IMR-90 (cell line): Measurements from ENCODE around the gene ZNF783. TPM values are rescaled to one million over a fixed set of nuclear protein-coding genes. Genes with fewer than 3 reads are reported as not detected.

ENCODE experiments used
- ATAC-seq: fragments of 200-7000 bp; cut with Tn5 transposase; 2 replicates; pipeline ENCODE4 v1.9.1; 2020; ENCODE audit warnings: low read depth, mild to moderate bottlenecking, moderate library complexity
- BruUV-seq: library from RNA; stranded (reverse); fragments of 400-500 nt; replicated peaks from 2 replicates; lab custom pipeline; 2021; lab: Mats Ljungman, UMichigan
- CTCF ChIA-PET: fragments of 300-600 bp; formaldehyde crosslinking; extraction: SDS; loops from one replicate; lab custom pipeline; 2021; ENCODE audit warnings: antibody characterized with exemption; lab: Yijun Ruan, JAX
- POLR2A ChIA-PET: fragments of 300-600 bp; sonication (Branson Sonifier 250); formaldehyde crosslinking; loops from one replicate; lab custom pipeline; 2022; ENCODE audit warnings: antibody characterized with exemption; ENCODE audit not compliant: unreplicated experiment; lab: Charles Lee
- DNase-seq: peaks from one replicate; pipeline ENCODE4 v3.0.0; 2013
- H2AFZ ChIP-seq: replicated peaks from 2 replicates; pipeline ENCODE3; 2013; ENCODE audit warnings: low read length, mild to moderate bottlenecking; ENCODE audit not compliant: poor library complexity
- H2AK5ac ChIP-seq: 2 replicates; pipeline ENCODE4 v1.6.1; 2013; ENCODE audit warnings: low read depth, low read length, inconsistent platforms
- H2AK9ac ChIP-seq: replicated peaks from 2 replicates; pipeline ENCODE3; 2013; ENCODE audit warnings: mild to moderate bottlenecking, low read depth, low read length, moderate library complexity; ENCODE audit not compliant: poor library complexity
- H2BK120ac ChIP-seq: 2 replicates; pipeline ENCODE4 v1.6.1; 2013; ENCODE audit warnings: low read depth, low read length, inconsistent platforms
- H2BK15ac ChIP-seq: 3 replicates; pipeline ENCODE4 v1.6.1; 2013; ENCODE audit warnings: low read depth, low read length, inconsistent platforms
- H2BK20ac ChIP-seq: 2 replicates; pipeline ENCODE4 v1.6.1; 2013; ENCODE audit warnings: low read depth, mild to moderate bottlenecking, inconsistent platforms, low read length, moderate library complexity
- H2BK5ac ChIP-seq: 2 replicates; pipeline ENCODE4 v1.6.1; 2013; ENCODE audit warnings: mild to moderate bottlenecking, low read depth, low read length, inconsistent platforms; ENCODE audit not compliant: poor library complexity, severe bottlenecking
- H3K14ac ChIP-seq: replicated peaks from 2 replicates; pipeline ENCODE4 v1.6.1; 2013; ENCODE audit warnings: low read depth, low read length, inconsistent platforms
- H3K18ac ChIP-seq: 2 replicates; pipeline ENCODE4 v1.6.1; 2013; ENCODE audit warnings: low read depth, low read length, control low read depth
- H3K23ac ChIP-seq: 2 replicates; pipeline ENCODE4 v1.6.1; 2013; ENCODE audit warnings: low read depth, low read length, inconsistent platforms
- H3K27ac ChIP-seq: 2 replicates; pipeline ENCODE4 v1.5.1; 2013; ENCODE audit warnings: mild to moderate bottlenecking, control low read depth, low read length; ENCODE audit not compliant: insufficient read depth
- H3K27me3 ChIP-seq: 2 replicates; pipeline ENCODE4 v1.6.1; 2013; ENCODE audit warnings: low read length; ENCODE audit not compliant: control insufficient read depth, insufficient read depth
- H3K36me3 ChIP-seq: 2 replicates; pipeline ENCODE4 v1.6.1; 2013; ENCODE audit warnings: low read length, mixed read lengths; ENCODE audit not compliant: control insufficient read depth, insufficient read depth
- H3K4ac ChIP-seq: 2 replicates; pipeline ENCODE4 v1.6.1; 2013; ENCODE audit warnings: low read depth, low read length, inconsistent platforms
- H3K4me1 ChIP-seq: 2 replicates; pipeline ENCODE4 v1.6.1; 2013; ENCODE audit warnings: low read length, mixed read lengths; ENCODE audit not compliant: control insufficient read depth, insufficient read depth
- H3K4me2 ChIP-seq: 2 replicates; pipeline ENCODE4 v1.6.1; 2013; ENCODE audit warnings: low read depth, mild to moderate bottlenecking, control low read depth, low read length, moderate library complexity
- H3K4me3 ChIP-seq: 2 replicates; pipeline ENCODE4 v1.5.1; 2013; ENCODE audit warnings: low read depth, mild to moderate bottlenecking, control low read depth, low read length, moderate library complexity; ENCODE audit not compliant: insufficient read depth
- H3K56ac ChIP-seq: 2 replicates; pipeline ENCODE4 v1.6.1; 2013; ENCODE audit warnings: low read length, inconsistent platforms; ENCODE audit not compliant: insufficient read depth; ENCODE audit errors: extremely low read depth
- H3K79me1 ChIP-seq, 2 experiments: 2 replicates each; pipeline ENCODE4 v1.6.1; 2013; ENCODE audit warnings: low read length in 2 of 2, inconsistent platforms in 1 of 2, low read depth in 1 of 2
- H3K9ac ChIP-seq: 2 replicates; pipeline ENCODE4 v1.6.1; 2013; ENCODE audit warnings: low read depth, low read length, control low read depth
- H3K9me1 ChIP-seq: 2 replicates; pipeline ENCODE4 v1.6.1; 2013; ENCODE audit warnings: low read length, inconsistent platforms; ENCODE audit not compliant: insufficient read depth
- H3K9me3 ChIP-seq: 2 replicates; pipeline ENCODE4 v1.6.1; 2013; ENCODE audit warnings: low read length; ENCODE audit not compliant: control insufficient read depth, insufficient read depth
- H4K20me1 ChIP-seq: 2 replicates; pipeline ENCODE4 v1.6.1; 2013; ENCODE audit warnings: low read length, inconsistent platforms; ENCODE audit not compliant: insufficient read depth
- H4K5ac ChIP-seq: 2 replicates; pipeline ENCODE4 v1.6.1; 2013; ENCODE audit warnings: mild to moderate bottlenecking, low read depth, low read length, control low read depth
- H4K8ac ChIP-seq, 2 experiments: 2 replicates each; pipeline ENCODE4 v1.6.1; 2013; ENCODE audit warnings: low read depth in 2 of 2, low read length in 2 of 2, control low read depth in 1 of 2, inconsistent platforms in 1 of 2
- H4K91ac ChIP-seq: 2 replicates; pipeline ENCODE4 v1.6.1; 2013; ENCODE audit warnings: low read depth, low read length, inconsistent platforms; ENCODE audit not compliant: insufficient read depth
- CEBPB ChIP-seq: IDR thresholded peaks from 2 replicates; pipeline ENCODE4 v1.6.1; 2012; ENCODE audit warnings: low read depth, low read length, improper control_type of control experiment
- CHD1 ChIP-seq: IDR thresholded peaks from 2 replicates; pipeline ENCODE4 v1.6.1; 2012; ENCODE audit warnings: low read depth, low read length, improper control_type of control experiment
- CTCF ChIP-seq: conservative IDR thresholded peaks from 2 replicates; pipeline ENCODE4 v1.5.1; 2012; ENCODE audit warnings: mild to moderate bottlenecking, low read depth, low read length, improper control_type of control experiment
- MAFK ChIP-seq: IDR thresholded peaks from 2 replicates; pipeline ENCODE4 v1.6.1; 2012; ENCODE audit warnings: low read depth, low read length, improper control_type of control experiment
- MAZ ChIP-seq: IDR thresholded peaks from 2 replicates; pipeline ENCODE4 v1.6.1; 2012; ENCODE audit warnings: low read depth, mild to moderate bottlenecking, low read length, improper control_type of control experiment, moderate library complexity, borderline replicate concordance
- MXI1 ChIP-seq: IDR thresholded peaks from 2 replicates; pipeline ENCODE4 v1.6.1; 2012; ENCODE audit warnings: low read depth, mild to moderate bottlenecking, low read length, moderate library complexity, borderline replicate concordance
- NFE2L2 ChIP-seq: fragments of 150-350 bp; IDR thresholded peaks from 2 replicates; pipeline ENCODE4 v1.6.1; 2016; ENCODE audit warnings: low read depth, mild to moderate bottlenecking, low read length
- POLR2A ChIP-seq: IDR thresholded peaks from 2 replicates; pipeline ENCODE4 v1.6.1; 2012; ENCODE audit warnings: mild to moderate bottlenecking, low read depth, low read length
- RAD21 ChIP-seq: IDR thresholded peaks from 2 replicates; pipeline ENCODE4 v1.6.1; 2012; ENCODE audit warnings: low read length, improper control_type of control experiment
- RCOR1 ChIP-seq: IDR thresholded peaks from 2 replicates; pipeline ENCODE4 v1.6.1; 2012; ENCODE audit warnings: mild to moderate bottlenecking, low read length, improper control_type of control experiment; ENCODE audit not compliant: insufficient replicate concordance
- RFX5 ChIP-seq: IDR thresholded peaks from 2 replicates; pipeline ENCODE4 v1.8.0; 2012; ENCODE audit warnings: low read depth, mild to moderate bottlenecking, low read length, moderate library complexity
- SMC3 ChIP-seq: fragments of 150-350 bp; IDR thresholded peaks from 2 replicates; pipeline ENCODE4 v1.6.1; 2016; ENCODE audit warnings: low read depth, mild to moderate bottlenecking, antibody characterized with exemption, low read length, moderate library complexity
- WGBS, 2 experiments: methylation state at CpG; one replicate each; pipeline versions ENCODE4 v1.1.5 to v1.1.7; 2013; ENCODE audit warnings: missing lambda C conversion rate in 2 of 2; ENCODE audit not compliant: insufficient read length in 1 of 2; ENCODE audit errors: extremely low coverage in 2 of 2; 5-methylcytosine and 5-hydroxymethylcytosine counted together
- dilution Hi-C: fragments of 300-500 bp; cut with HindIII; formaldehyde crosslinking; loops from one replicate; pipeline ENCODE4 v1.14.3; 2018; ENCODE audit warnings: low sequenced_read_pairs; ENCODE audit not compliant: unreplicated experiment
- in situ Hi-C: fragments of 300-500 bp; cut with MboI; formaldehyde crosslinking; loops from 3 replicates; pipeline ENCODE4 v1.14.3; 2019; ENCODE audit warnings: low sequenced_read_pairs, inconsistent platforms, mixed read lengths
- intact Hi-C: fragments of 100-400 bp; cut with micrococcal nuclease; formaldehyde crosslinking; loops from 2 replicates; pipeline ENCODE4 v1.10.0; 2022
- polyA plus RNA-seq, 3 experiments: library from polyadenylated mRNA; depleted of rRNA; stranded (reverse); fragments of >200 nt; gene quantifications; 2 replicates each; pipeline ENCODE4 v1.2.3, GENCODE V29; 2012; ENCODE audit warnings: low replicate concordance in 1 of 3
- total RNA-seq: library from RNA; depleted of rRNA; stranded (reverse); fragments of >200 nt; gene quantifications from 2 replicates; pipeline ENCODE4 v1.2.3, GENCODE V29; 2012
- TF ChIP-seq, protein P1 (sequence below): fragments of 150-350 bp; IDR thresholded peaks from 2 replicates; pipeline ENCODE4 v1.6.1; 2016; ENCODE audit warnings: low read depth, mild to moderate bottlenecking, low read length, moderate library complexity, borderline replicate concordance
- TF ChIP-seq, protein P2 (sequence below): fragments of 150-350 bp; IDR thresholded peaks from 2 replicates; pipeline ENCODE4 v1.6.1; 2017; ENCODE audit warnings: mild to moderate bottlenecking, antibody characterized with exemption, low read length, low read depth

Gene ZNF783
- total and polyA plus RNA-seq, 2 of the 4 experiments (the other 2 are of a cell fraction), result 2.3 to 7.2 TPM

DNA sequence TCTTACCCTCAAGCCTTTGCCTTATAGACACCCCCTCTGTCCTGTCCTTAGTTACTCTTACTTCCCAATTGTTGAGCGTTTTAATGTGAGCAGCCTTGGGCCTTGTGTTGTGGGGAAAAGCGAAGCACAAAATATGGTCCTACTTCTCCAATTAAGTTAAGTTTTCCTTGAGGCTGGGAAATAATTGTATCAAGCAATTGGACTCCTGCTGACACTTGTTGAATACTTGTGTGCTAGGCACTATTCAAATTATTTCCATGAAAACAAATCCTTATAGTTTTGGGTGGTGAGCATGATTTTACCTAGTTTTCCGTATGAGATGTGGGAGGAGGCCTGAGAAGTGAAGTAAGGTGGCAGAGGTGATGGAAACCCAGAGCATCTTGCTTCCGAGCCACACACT is 5.4 kb upstream of the ZNF783 start:
- CTCF ChIA-PET, result no interaction called here
- H2BK20ac ChIP-seq, result no peak overlapping the region
- dilution Hi-C loops, result no loop called here
- peaks cover 8 to 12% of the 10 kb centered on the region in 2 experiments; a peak in 1 of 4 replicates for H3K79me1 ChIP-seq
- H2AFZ ChIP-seq, result no peak overlapping the region
- intact Hi-C loops, result no loop called here
- POLR2A ChIA-PET, result no interaction called here
- no peak overlapping the region for H2BK5ac ChIP-seq
- H2BK15ac ChIP-seq, result no peak overlapping the region
- no peak overlapping the region for H3K4ac ChIP-seq
- no peak overlapping the region for H3K18ac ChIP-seq
- TF ChIP-seq CHD1 (no peak), MAZ (no peak), RCOR1 (no peak), RFX5 (no peak), MXI1 (no peak), CTCF (no peak), NFE2L2 (no peak), MAFK (no peak), CEBPB (no peak), POLR2A (no peak), SMC3 (no peak), RAD21 (no peak)
- TF ChIP-seq, protein P1, sequence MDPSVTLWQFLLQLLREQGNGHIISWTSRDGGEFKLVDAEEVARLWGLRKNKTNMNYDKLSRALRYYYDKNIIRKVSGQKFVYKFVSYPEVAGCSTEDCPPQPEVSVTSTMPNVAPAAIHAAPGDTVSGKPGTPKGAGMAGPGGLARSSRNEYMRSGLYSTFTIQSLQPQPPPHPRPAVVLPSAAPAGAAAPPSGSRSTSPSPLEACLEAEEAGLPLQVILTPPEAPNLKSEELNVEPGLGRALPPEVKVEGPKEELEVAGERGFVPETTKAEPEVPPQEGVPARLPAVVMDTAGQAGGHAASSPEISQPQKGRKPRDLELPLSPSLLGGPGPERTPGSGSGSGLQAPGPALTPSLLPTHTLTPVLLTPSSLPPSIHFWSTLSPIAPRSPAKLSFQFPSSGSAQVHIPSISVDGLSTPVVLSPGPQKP, result no peak
- TF ChIP-seq, protein P2, sequence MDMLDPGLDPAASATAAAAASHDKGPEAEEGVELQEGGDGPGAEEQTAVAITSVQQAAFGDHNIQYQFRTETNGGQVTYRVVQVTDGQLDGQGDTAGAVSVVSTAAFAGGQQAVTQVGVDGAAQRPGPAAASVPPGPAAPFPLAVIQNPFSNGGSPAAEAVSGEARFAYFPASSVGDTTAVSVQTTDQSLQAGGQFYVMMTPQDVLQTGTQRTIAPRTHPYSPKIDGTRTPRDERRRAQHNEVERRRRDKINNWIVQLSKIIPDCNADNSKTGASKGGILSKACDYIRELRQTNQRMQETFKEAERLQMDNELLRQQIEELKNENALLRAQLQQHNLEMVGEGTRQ, result no peak
- no peaks in the 10 kb centered on the region for H4K20me1 ChIP-seq
- no peak overlapping the region for H2BK120ac ChIP-seq
- no peak overlapping the region for H4K91ac ChIP-seq
- peaks cover 3% of the 10 kb centered on the region for H3K4me1 ChIP-seq
- no peaks in the 10 kb centered on the region for H3K9me3 ChIP-seq
- no peak overlapping the region for H3K56ac ChIP-seq
- H3K4me3 ChIP-seq, result no peak overlapping the region
- no peak overlapping the region for H2AK5ac ChIP-seq
- peaks cover 39% of the 10 kb centered on the region for H3K36me3 ChIP-seq
- H2AK9ac ChIP-seq, result no peak overlapping the region
- no peak for ATAC-seq
- peaks cover 8% of the 10 kb centered on the region; the same call in 1 of the 2 replicates for H3K9me1 ChIP-seq
- in situ Hi-C loops, result no loop called here
- no peak overlapping the region for H3K9ac ChIP-seq
- H4K5ac ChIP-seq, result no peak overlapping the region
- H4K8ac ChIP-seq, result no peak overlapping the region
- no peak overlapping the region for H3K23ac ChIP-seq
- no TSS peak for BruUV-seq
- H3K14ac ChIP-seq, result no peak overlapping the region
- WGBS, 2 experiments, result no CpG with 5 or more reads among the region's 4 CpGs
- H3K27ac ChIP-seq, result no peak overlapping the region
- no peak overlapping the region for H3K4me2 ChIP-seq
- no peak for DNase-seq
- no peaks in the 10 kb centered on the region for H3K27me3 ChIP-seq
